Psoas muscle (tissue), 8 donors: ENCODE data around the gene AP4B1. TPM values are rescaled to one million over a fixed set of nuclear protein-coding genes. Genes with fewer than 3 reads are reported as not detected.
"Not testable (repeated sequence)": the region's sequence is repeated elsewhere in the genome, so short reads cannot be mapped to it uniquely, and the experiment has no call there.

Source experiments
- ATAC-seq, 4 donors: fragments of 200-7000 bp; cut with Tn5 transposase; one replicate each; pipeline ENCODE4 v1.9.1; 2020; ENCODE audit warnings: moderate library complexity in 3 of 4, mild to moderate bottlenecking in 2 of 4
- DNase-seq, 2 donors: peaks; one replicate each; pipeline ENCODE4 v3.0.0-alpha.2; 2020
- H3K27ac ChIP-seq: fragments of 200-600 bp; one replicate; pipeline ENCODE4 v1.8.0; 2022
- H3K27me3 ChIP-seq, 3 donors: fragments of 200-600 bp in 1 of 3; one replicate each; pipeline versions ENCODE4 v1.6.1 to v1.8.0; 2013 to 2022; ENCODE audit warnings: low read length in 2 of 3, mild to moderate bottlenecking in 2 of 3, moderate library complexity in 1 of 3; ENCODE audit not compliant: insufficient read depth in 3 of 3
- H3K36me3 ChIP-seq, 2 donors: fragments of 200-600 bp in 1 of 2; one replicate each; pipeline versions ENCODE4 v1.6.1 to v1.8.0; 2013 to 2022; ENCODE audit warnings: low read depth in 1 of 2, mild to moderate bottlenecking in 1 of 2, moderate library complexity in 1 of 2; ENCODE audit not compliant: insufficient read depth in 1 of 2
- H3K4me1 ChIP-seq: fragments of 200-600 bp; one replicate; pipeline ENCODE4 v1.8.0; 2022
- H3K4me3 ChIP-seq: fragments of 200-600 bp; one replicate; pipeline ENCODE4 v1.8.0; 2022; ENCODE audit warnings: mild to moderate bottlenecking
- H3K9me3 ChIP-seq: fragments of 200-600 bp; one replicate; pipeline ENCODE4 v1.8.0; 2022
- WGBS, 3 donors: extraction: QIAGEN DNeasy Blood & Tissue Kit; methylation state at CpG; one replicate each; pipeline versions ENCODE4 v1.1.6 to v1.1.7; 2013; 5-methylcytosine and 5-hydroxymethylcytosine counted together
- intact Hi-C, 2 donors: fragments of 100-400 bp; cut with DNase I; formaldehyde crosslinking; loops; one replicate each; pipeline versions ENCODE4 v1.11.0 to v1.14.2; 2022
- polyA plus RNA-seq, 3 donors: library from polyadenylated mRNA; stranded (reverse); fragments of 200-250 nt; gene quantifications; one replicate each; pipeline ENCODE4 v1.2.3, GENCODE V29; 2013
- total RNA-seq, 4 donors: library from RNA; stranded (reverse); fragmentation: NEBNext Ultra II Directional in 2 of 4; extraction: Animal tissue kit (Norgen Biotek cat#: 25700) in 2 of 4; gene quantifications; one replicate each; pipeline versions ENCODE4 v1.2.1 to v1.2.4, GENCODE V29; 2021 to 2023
- TF ChIP-seq, protein P1 (sequence below): fragments of 200-600 bp; IDR thresholded peaks from one replicate; pipeline ENCODE4 v1.8.0; 2022; ENCODE audit warnings: antibody characterized with exemption
- donor health status: healthy with polysubstance abuse.
- donor health status: DM: no; HTN: no; CAD: no; lungs with moderate emphysema.
- donor health status: Bipolar disorder and iron deficiency.
- donor health status: healthy.
- donor health status: DM: yes; HTN: yes; CAD: no.
- donor health status: DM: no; HTN: no; CAD: no.
- donor health status: DM: no; HTN: no; CAD: no.
- donor health status: DM: yes; HTN: yes; CAD: no.

The AP4B1 gene
- total and polyA plus RNA-seq, 7 donors: 6.8 to 16.1 (median 9.9) TPM

DNA sequence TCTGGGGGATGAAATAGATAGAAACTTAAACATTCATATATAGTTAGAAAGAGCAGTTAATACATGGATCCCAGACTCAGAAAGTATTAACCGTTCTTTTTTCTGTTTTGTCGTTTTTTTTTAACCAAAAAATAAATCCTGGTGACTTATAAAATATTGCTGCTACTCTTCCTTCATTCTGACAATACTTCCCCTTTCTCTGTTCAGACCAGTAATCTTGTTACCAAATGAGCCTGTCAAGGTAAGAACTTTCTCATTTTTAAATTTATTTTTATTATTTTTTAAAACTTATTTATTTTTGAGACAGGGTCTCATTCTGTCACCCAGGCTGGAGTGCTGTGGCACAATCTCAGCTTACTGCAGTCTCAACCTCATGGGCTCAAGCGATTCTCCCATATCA is 46.8 kb downstream of the AP4B1 start:
- TF ChIP-seq, protein P1, sequence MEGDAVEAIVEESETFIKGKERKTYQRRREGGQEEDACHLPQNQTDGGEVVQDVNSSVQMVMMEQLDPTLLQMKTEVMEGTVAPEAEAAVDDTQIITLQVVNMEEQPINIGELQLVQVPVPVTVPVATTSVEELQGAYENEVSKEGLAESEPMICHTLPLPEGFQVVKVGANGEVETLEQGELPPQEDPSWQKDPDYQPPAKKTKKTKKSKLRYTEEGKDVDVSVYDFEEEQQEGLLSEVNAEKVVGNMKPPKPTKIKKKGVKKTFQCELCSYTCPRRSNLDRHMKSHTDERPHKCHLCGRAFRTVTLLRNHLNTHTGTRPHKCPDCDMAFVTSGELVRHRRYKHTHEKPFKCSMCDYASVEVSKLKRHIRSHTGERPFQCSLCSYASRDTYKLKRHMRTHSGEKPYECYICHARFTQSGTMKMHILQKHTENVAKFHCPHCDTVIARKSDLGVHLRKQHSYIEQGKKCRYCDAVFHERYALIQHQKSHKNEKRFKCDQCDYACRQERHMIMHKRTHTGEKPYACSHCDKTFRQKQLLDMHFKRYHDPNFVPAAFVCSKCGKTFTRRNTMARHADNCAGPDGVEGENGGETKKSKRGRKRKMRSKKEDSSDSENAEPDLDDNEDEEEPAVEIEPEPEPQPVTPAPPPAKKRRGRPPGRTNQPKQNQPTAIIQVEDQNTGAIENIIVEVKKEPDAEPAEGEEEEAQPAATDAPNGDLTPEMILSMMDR: no peak
- no peak for DNase-seq
- intact Hi-C loops: no loop called here
- 76 to 85% (median 80%) methylated on average over 3 of the region's 3 CpGs for WGBS, 3 donors
- Histone ChIP-seq H3K4me3 (no peak overlapping the region), H3K27ac (no peak overlapping the region), H3K4me1 (no peaks in the 10 kb centered on the region), H3K27me3 (no peaks in the 10 kb centered on the region), H3K9me3 (no peaks in the 10 kb centered on the region), H3K36me3 (no peaks in the 10 kb centered on the region)
- ATAC-seq: no peak

DNA sequence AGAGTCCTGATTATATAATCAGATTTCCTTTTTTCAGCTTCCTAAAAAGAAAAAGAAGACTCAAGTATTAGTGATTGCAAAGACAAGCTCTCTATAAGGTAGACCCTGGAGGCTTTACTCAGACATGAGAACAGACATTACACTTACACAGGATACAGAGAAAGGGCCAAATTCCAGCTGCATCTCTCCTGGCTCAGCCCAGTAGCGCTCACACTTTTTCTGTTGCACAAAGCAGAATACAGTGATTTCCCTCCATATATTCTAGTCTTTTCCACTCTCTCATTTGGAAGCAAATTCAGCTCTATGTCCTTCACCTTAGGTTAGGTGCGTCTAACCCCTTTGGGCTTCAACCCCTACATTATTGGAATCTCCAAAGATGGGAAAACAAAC is 48.2 kb downstream of the AP4B1 start:
- H3K27me3 ChIP-seq: no peaks in the 10 kb centered on the region
- 87 to 89% (median 88%) methylated on average over 2 of the region's 2 CpGs for WGBS, 3 donors
- no peak for DNase-seq
- no peaks in the 10 kb centered on the region for H3K36me3 ChIP-seq
- H3K4me3 ChIP-seq: no peak overlapping the region
- no peak overlapping the region for H3K27ac ChIP-seq
- no peaks in the 10 kb centered on the region for H3K9me3 ChIP-seq
- intact Hi-C loops: no loop called here
- H3K4me1 ChIP-seq: no peaks in the 10 kb centered on the region
- no peak for ATAC-seq
- TF ChIP-seq, protein P1: no peak

DNA sequence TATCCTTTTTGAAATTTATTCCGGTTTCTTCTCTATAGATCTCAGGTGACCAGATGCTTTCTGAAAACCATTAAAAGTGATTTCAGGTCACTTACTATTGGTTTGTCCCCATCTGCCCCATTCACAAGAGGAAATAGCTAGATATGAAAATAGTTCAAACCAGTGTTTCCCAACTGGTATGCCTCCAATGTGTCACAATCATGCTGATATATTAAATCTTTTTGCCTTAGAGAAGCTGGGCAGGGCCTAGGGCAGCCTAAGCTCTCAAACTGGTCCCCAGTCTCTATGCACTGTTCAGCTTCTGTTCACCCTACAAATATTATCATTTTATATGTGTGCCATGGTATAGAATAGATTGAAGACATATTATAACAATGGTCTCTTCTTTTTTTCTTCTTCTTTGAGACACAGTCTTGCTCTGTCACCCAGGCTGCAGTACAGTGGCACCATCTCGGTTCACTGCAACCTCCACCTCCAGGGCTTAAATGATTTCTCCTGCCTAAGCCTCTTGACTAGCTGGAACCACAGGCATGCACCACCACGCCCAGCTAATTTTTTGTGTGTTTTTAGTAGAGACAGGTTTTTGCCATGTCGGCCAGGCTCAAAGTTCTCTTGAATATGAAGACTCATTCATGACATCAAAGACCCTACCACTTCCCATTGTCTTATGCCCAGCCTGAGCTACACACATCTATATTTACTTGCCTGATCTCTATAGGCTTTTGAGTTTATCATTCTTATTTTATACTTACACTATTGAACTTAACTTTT is 48.8 kb downstream of the AP4B1 start:
- H3K4me1 ChIP-seq: no peaks in the 10 kb centered on the region
- no peak overlapping the region for H3K4me3 ChIP-seq
- TF ChIP-seq, protein P1: no peak
- DNase-seq: no peak
- 88 to 94% (median 94%) methylated on average over 4 of the region's 4 CpGs for WGBS, 3 donors
- intact Hi-C loops: no loop called here
- no peaks in the 10 kb centered on the region for H3K27me3 ChIP-seq
- no peaks in the 10 kb centered on the region for H3K9me3 ChIP-seq
- no peak overlapping the region for H3K27ac ChIP-seq
- ATAC-seq: no peak
- no peaks in the 10 kb centered on the region for H3K36me3 ChIP-seq

DNA sequence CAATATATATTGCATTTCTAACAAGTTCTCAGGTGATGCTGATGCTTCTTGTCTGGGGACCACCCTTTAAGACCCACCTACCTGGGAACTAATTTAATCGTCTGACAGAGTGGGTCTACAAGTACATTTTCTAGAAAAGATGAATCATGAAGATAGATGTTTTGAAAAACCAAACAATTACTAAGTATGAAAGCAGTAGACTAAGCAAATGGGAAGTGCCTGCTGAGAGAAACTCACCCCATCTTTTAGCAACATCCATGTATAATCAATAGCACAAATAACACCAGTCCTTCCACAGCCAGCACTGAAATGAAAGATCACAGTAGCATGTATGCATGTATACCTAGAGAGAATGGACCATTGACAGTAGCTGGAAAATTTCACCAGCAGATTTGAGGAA is 50.4 kb downstream of the AP4B1 start:
- no peaks in the 10 kb centered on the region for H3K9me3 ChIP-seq
- TF ChIP-seq, protein P1: no peak
- no peaks in the 10 kb centered on the region for H3K36me3 ChIP-seq
- H3K4me1 ChIP-seq: no peaks in the 10 kb centered on the region
- ATAC-seq (no peak), DNase-seq (no peak)
- H3K27ac ChIP-seq: no peak overlapping the region
- 49 to 100% (median 54%) methylated on average over 1 of the region's 1 CpG for WGBS, 3 donors
- no peaks in the 10 kb centered on the region for H3K27me3 ChIP-seq
- intact Hi-C loops: no loop called here
- no peak overlapping the region for H3K4me3 ChIP-seq

DNA sequence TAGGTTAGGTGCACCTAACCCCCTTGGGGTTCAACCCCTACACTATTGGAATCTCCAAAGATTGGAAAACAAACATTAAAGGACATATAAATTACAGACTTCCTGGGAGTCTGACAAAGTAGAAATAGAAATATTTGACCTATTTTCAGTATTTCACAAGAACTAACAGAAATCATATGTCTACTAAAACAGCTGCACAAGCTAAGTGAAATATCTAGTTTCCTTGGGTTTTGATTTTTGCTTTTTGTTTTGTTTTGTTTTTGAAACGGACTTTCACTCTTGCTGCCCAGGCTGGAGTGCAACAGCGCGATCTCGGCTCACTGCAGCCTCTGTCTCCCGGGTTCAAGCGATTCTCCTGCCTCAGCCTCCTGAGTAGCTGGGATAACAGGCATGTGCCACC is 51.9 kb downstream of the AP4B1 start:
- DNase-seq, intact Hi-C loops, H3K9me3 ChIP-seq, H3K4me3 ChIP-seq, ATAC-seq, H3K4me1 ChIP-seq, H3K27me3 ChIP-seq, H3K36me3 ChIP-seq, H3K27ac ChIP-seq: not testable (repeated sequence)
- WGBS, 3 donors: 82 to 95% (median 91%) methylated on average over 6 of the region's 6 CpGs
